K562 (cell line): ENCODE measurements around the gene YIPF4. TPM values are rescaled to one million over a fixed set of nuclear protein-coding genes. Genes with fewer than 3 reads are reported as not detected.

Experiments
- ATAC-seq: fragments of 200-7000 bp; cut with Tn5 transposase; 3 replicates; pipeline ENCODE4 v1.9.1; 2020; ENCODE audit warnings: moderate library complexity
- BruUV-seq: library from RNA; stranded (reverse); fragments of 400-500 nt; replicated peaks from 2 replicates; lab custom pipeline; 2021; lab: Mats Ljungman, UMichigan
- CTCF ChIA-PET: fragments of 300-600 bp; formaldehyde crosslinking; extraction: SDS; loops from one replicate; lab custom pipeline; 2021; ENCODE audit warnings: low intra/inter-chr PET ratio; lab: Yijun Ruan, JAX
- POLR2A ChIA-PET: fragments of 300-600, 350-650 bp; sonication (Branson Sonifier 250); formaldehyde crosslinking; extraction: SDS; loops from one replicate; lab custom pipeline; 2021; ENCODE audit warnings: antibody characterized with exemption, inconsistent platforms; lab: Yijun Ruan, JAX
- DNase-seq, 4 experiments: peaks; one replicate each; pipeline versions ENCODE4 v3.0.0 to v3.0.0-alpha.2; 2011 to 2018; ENCODE audit warnings: low spot score in 3 of 4, mixed read lengths in 3 of 4; ENCODE audit errors: extremely low read depth in 1 of 4
- FAIRE-seq: peaks from 2 replicates; lab custom pipeline; 2011; peaks lifted over from hg19 to GRCh38; lab: Jason Lieb, UNC
- H2AFZ ChIP-seq: 2 replicates; pipeline ENCODE4 v1.6.0; 2011; ENCODE audit warnings: low read depth, low read length, control low read depth, inconsistent platforms
- H3K27ac ChIP-seq: fragments of 200-600 bp; 3 replicates; pipeline ENCODE4 v1.8.0; 2011; ENCODE audit warnings: low read depth, mild to moderate bottlenecking, control low read depth, inconsistent platforms, low read length, moderate library complexity, mixed read lengths; ENCODE audit errors: extremely low read depth
- H3K27me3 ChIP-seq, 2 experiments: fragments of 300-600 bp in 1 of 2; 2 replicates in 1 of 2; 3 replicates in 1 of 2; pipeline versions ENCODE4 v1.6.0 to v1.8.0; 2011; ENCODE audit warnings: inconsistent platforms in 2 of 2, low read length in 2 of 2, mild to moderate bottlenecking in 1 of 2, mixed read lengths in 1 of 2, moderate library complexity in 1 of 2; ENCODE audit not compliant: control insufficient read depth in 2 of 2, insufficient read depth in 2 of 2
- H3K36me3 ChIP-seq: fragments of 300-600 bp; 3 replicates; pipeline ENCODE4 v1.8.0; 2011; ENCODE audit warnings: mild to moderate bottlenecking, low read length, inconsistent platforms; ENCODE audit not compliant: control insufficient read depth, insufficient read depth
- H3K4me1 ChIP-seq, 2 experiments: fragments of 200-600 bp in 1 of 2; replicated peaks in 1 of 2; 2 replicates in 1 of 2; 3 replicates in 1 of 2; pipeline versions ENCODE4 v1.5.1 to v1.8.0; 2011; ENCODE audit warnings: inconsistent platforms in 2 of 2, low read length in 2 of 2, mild to moderate bottlenecking in 1 of 2, mixed read lengths in 1 of 2, moderate library complexity in 1 of 2; ENCODE audit not compliant: control insufficient read depth in 2 of 2, insufficient read depth in 2 of 2
- H3K4me2 ChIP-seq: 2 replicates; pipeline ENCODE4 v1.6.1; 2011; ENCODE audit warnings: low read length, control low read depth, inconsistent platforms, mixed read lengths; ENCODE audit not compliant: insufficient read depth
- H3K4me3 ChIP-seq: fragments of 200-600 bp; sonication (generic), shearing (Covaris generic); 2 replicates; pipeline ENCODE4 v1.5.1; 2016; ENCODE audit warnings: control low read depth, inconsistent platforms
- H3K79me2 ChIP-seq: fragments of 200-600 bp; 3 replicates; pipeline ENCODE4 v1.8.0; 2011; ENCODE audit warnings: low read length, inconsistent platforms; ENCODE audit not compliant: control insufficient read depth, insufficient read depth
- H3K9ac ChIP-seq, 2 experiments: 2 replicates each; pipeline versions ENCODE4 v1.6.0 to v1.6.1; 2011; ENCODE audit warnings: low read depth in 2 of 2, low read length in 2 of 2, control low read depth in 1 of 2, inconsistent platforms in 1 of 2, mild to moderate bottlenecking in 1 of 2, mixed read lengths in 1 of 2; ENCODE audit not compliant: insufficient read depth in 1 of 2
- H3K9me1 ChIP-seq: one replicate; pipeline ENCODE4 v1.6.0; 2011; ENCODE audit warnings: inconsistent platforms, mild to moderate bottlenecking, low read length, moderate library complexity; ENCODE audit not compliant: control insufficient read depth, insufficient read depth
- H3K9me3 ChIP-seq: replicated peaks from 2 replicates; pipeline ENCODE4 v1.5.1; 2011; ENCODE audit warnings: low read depth, low read length, inconsistent platforms; ENCODE audit not compliant: control insufficient read depth, insufficient read depth
- H4K20me1 ChIP-seq: replicated peaks from 2 replicates; pipeline ENCODE4 v1.6.1; 2011; ENCODE audit warnings: low read length, inconsistent platforms, mixed read lengths; ENCODE audit not compliant: control insufficient read depth, insufficient read depth
- CAMTA2 ChIP-seq: fragments of 250-450 bp; sonication (Bioruptor Pico); conservative IDR thresholded peaks from 2 replicates; pipeline ENCODE4 v1.5.1; 2022
- KDM5B ChIP-seq: fragments of 200-600 bp; sonication (generic); IDR thresholded peaks from 2 replicates; pipeline ENCODE4 v1.6.1; 2012; ENCODE audit warnings: low read depth, mild to moderate bottlenecking, moderate library complexity, low read length, control low read depth, inconsistent platforms; ENCODE audit not compliant: insufficient replicate concordance
- MLLT1 ChIP-seq, 2 experiments: fragments of 450-650 bp; IDR thresholded peaks; 2 replicates each; pipeline ENCODE4 v1.6.1; 2016
- STAT5A ChIP-seq: IDR thresholded peaks from 2 replicates; pipeline ENCODE4 v1.6.1; 2012; ENCODE audit warnings: low read length, inconsistent platforms, borderline replicate concordance
- WGBS: fragments of 100-300 bp; shearing (Covaris generic); methylation state at CpG from one replicate; pipeline ENCODE4 v1.1.6; 2016; ENCODE audit warnings: low coverage, mixed read lengths; ENCODE audit not compliant: insufficient coverage; ENCODE audit errors: missing lambda C conversion rate; 5-methylcytosine and 5-hydroxymethylcytosine counted together
- in situ Hi-C: fragments of 300-500 bp; cut with MboI; formaldehyde crosslinking; loops from 4 replicates; pipeline ENCODE4 v1.15.0; 2018; ENCODE audit warnings: inconsistent platforms, mixed read lengths
- intact Hi-C: fragments of 100-400 bp; cut with micrococcal nuclease; formaldehyde crosslinking; loops from 2 replicates; pipeline ENCODE4 v1.14.2; 2022
- polyA plus RNA-seq, 8 experiments: library from polyadenylated mRNA; depleted of rRNA in 4 of 8; stranded (reverse) in 5 of 8; unstranded in 3 of 8; fragments of >200 nt; fragmentation: Nextera tagmentation in 2 of 8; fragmentation: Illumina TruSeq in 1 of 8; extraction: Ambion mirVana in 2 of 8; extraction: Trizol in 1 of 8; gene quantifications; 2 replicates each; pipeline versions ENCODE4 v1.2.1 to v1.2.3, GENCODE V29; 2011 to 2014; ENCODE audit warnings: inconsistent platforms in 1 of 8, missing spikeins in 1 of 8
- total RNA-seq, 7 experiments: library from RNA; depleted of rRNA in 6 of 7; stranded (reverse); fragments of >200 nt in 6 of 7; fragmentation: Illumina TruSeq in 2 of 7; extraction: Trizol in 2 of 7; gene quantifications; 2 replicates each; pipeline versions ENCODE4 v1.2.1 to v1.2.3, GENCODE V29; 2011 to 2021; ENCODE audit warnings: low replicate concordance in 1 of 7
- TF ChIP-seq, protein P1 (sequence below): sonication (generic); formaldehyde crosslinking; IDR thresholded peaks from 2 replicates; pipeline ENCODE4 v1.8.0; 2022; ENCODE audit warnings: missing genetic modification reagents, mild to moderate bottlenecking, moderate library complexity, borderline replicate concordance

YIPF4 gene
- total and polyA plus RNA-seq, 9 of the 15 experiments (the other 6 are each of a cell fraction or from before 2014, with no cell fraction given) = 4.9 to 46.9 (median 17.5) TPM

DNA sequence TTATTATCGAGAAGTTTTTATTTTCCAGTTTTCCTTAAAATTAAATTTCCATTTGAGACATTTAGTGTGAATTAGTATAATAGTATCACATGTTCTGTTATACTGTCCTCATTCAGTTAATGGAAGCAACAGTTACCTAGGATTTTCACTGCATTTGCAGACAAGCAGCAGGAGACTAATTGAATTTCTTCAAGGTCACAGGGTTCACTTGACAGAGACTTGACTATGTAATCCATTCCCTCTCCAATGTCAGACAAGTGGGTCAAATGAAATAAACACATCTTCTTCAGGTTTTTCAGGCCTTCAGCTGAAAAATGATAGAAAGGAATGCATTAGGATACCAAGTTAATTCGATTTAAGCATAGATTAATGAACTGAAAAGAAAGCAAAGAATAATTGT, 39.7 kb upstream of the YIPF4 start (continued):
- TF ChIP-seq MLLT1 (IDR thresholded peaks at IDR 0.05) (no peak), KDM5B (no peak), STAT5A (no peak)

- TF ChIP-seq, protein P1, sequence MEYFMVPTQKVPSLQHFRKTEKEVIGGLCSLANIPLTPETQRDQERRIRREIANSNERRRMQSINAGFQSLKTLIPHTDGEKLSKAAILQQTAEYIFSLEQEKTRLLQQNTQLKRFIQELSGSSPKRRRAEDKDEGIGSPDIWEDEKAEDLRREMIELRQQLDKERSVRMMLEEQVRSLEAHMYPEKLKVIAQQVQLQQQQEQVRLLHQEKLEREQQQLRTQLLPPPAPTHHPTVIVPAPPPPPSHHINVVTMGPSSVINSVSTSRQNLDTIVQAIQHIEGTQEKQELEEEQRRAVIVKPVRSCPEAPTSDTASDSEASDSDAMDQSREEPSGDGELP (CRISPR knock-in tag) = no peak
- TF ChIP-seq CAMTA2 (CRISPR knock-in tag) = no peak
- intact Hi-C loops (no loop called here), in situ Hi-C loops (no loop called here)
- H3K9ac ChIP-seq = no peak overlapping the region
- BruUV-seq = no TSS peak
- no peak overlapping the region for H2AFZ ChIP-seq
- no peaks in the 10 kb centered on the region for H3K36me3 ChIP-seq
- no peaks in the 10 kb centered on the region for H3K79me2 ChIP-seq
- no peak for DNase-seq
- no peaks in the 10 kb centered on the region for H3K4me1 ChIP-seq
- H3K4me2 ChIP-seq = no peak overlapping the region
- H4K20me1 ChIP-seq = no peaks in the 10 kb centered on the region
- H3K4me3 ChIP-seq = no peak overlapping the region
- H3K9me1 ChIP-seq = no peaks in the 10 kb centered on the region
- 24% methylated on average over 3 of the region's 3 CpGs for WGBS
- no peaks in the 10 kb centered on the region for H3K27me3 ChIP-seq
- no peak for ATAC-seq
- POLR2A ChIA-PET = no interaction called here
- no peaks in the 10 kb centered on the region for H3K9me3 ChIP-seq
- H3K27ac ChIP-seq = no peak overlapping the region
- CTCF ChIA-PET = no interaction called here
- no peak for FAIRE-seq
Measured at GRCh38 chr2:32242331-32242730, 35.4 kb upstream of the YIPF4 start.
